Memory B cell (primary cell): Measurements from ENCODE around the gene BAG1.

Experiments
- ATAC-seq: fragments of 150-1000 bp; cut with Tn5 transposase; 2 replicates; pipeline ENCODE4 v1.10.0; 2021; ENCODE audit warnings: low read depth, mild to moderate bottlenecking, moderate library complexity
- DNase-seq, 2 donors: peaks; one replicate each; pipeline ENCODE4 v3.0.0; 2022; ENCODE audit warnings: low spot score in 2 of 2
- H3K27ac Mint-ChIP-seq: one replicate; pipeline ENCODE4 v1.8.0; 2022; ENCODE audit warnings: mild to moderate bottlenecking, moderate library complexity, mixed read lengths
- H3K27me3 Mint-ChIP-seq: one replicate; pipeline ENCODE4 v1.8.0; 2022; ENCODE audit warnings: mixed read lengths
- H3K36me3 Mint-ChIP-seq: one replicate; pipeline ENCODE4 v1.8.0; 2022; ENCODE audit warnings: mild to moderate bottlenecking, mixed read lengths
- H3K4me1 Mint-ChIP-seq: one replicate; pipeline ENCODE4 v1.8.0; 2022; ENCODE audit warnings: mixed read lengths
- H3K4me3 Mint-ChIP-seq: one replicate; pipeline ENCODE4 v1.8.0; 2022; ENCODE audit warnings: mild to moderate bottlenecking, moderate library complexity, mixed read lengths
- H3K9me3 Mint-ChIP-seq: one replicate; pipeline ENCODE4 v1.8.0; 2022; ENCODE audit warnings: mixed read lengths

Gene BAG1

DNA sequence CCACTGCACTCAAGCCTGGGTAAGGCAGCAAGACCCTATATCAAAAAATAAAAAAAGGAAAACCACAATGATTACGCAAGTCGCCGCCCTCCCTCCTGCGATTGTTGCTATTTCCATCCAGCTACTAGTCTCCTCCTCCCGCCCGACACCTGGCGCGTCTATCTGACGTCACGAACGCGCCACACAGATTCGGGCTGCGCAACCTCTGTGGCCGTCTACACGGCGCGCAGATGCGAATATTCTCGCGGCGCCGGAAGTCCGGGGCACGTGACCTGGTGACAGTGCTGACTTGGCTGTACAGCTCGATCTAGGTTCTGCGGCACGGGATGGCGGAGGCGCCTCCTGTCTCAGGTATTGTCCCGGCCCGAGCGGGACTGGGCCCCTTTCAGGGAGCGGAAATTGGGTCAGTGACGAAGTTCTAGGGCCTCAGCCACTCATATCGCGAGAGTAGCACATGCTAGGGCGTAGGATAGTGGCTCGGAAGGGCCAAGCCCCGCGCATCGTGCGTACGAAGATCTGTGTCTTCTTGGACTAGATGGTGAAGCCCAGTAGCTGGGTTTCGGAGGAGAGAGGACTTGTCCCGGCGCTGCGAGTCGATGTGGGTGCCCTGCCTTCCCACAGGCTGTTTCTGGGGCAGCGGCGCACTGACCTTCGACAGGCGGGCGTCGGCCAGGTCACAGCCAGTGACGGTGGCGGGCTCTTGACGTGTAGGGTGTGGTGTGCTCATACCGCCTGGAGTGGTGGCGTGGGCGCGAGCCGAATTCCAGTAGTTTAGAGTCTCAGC lies 25.9 kb upstream of the BAG1 start, which contains the start of gene NFX1:
NFX1 (plus strand) TSS at position 270 of the 784 bp plus-strand sequence; CDS start at position 327, 57 bp downstream.
- ATAC-seq: peak; percentile 82
- H3K9me3 Mint-ChIP-seq: no peaks in the 10 kb centered on the region
- peaks cover 20% of the 10 kb centered on the region for H3K36me3 Mint-ChIP-seq
- no peaks in the 10 kb centered on the region for H3K27me3 Mint-ChIP-seq
- H3K4me3 Mint-ChIP-seq: peak within 1 kb of the TSS; percentile 97
- H3K27ac Mint-ChIP-seq: peak within 1 kb of the TSS; percentile 99
- H3K4me1 Mint-ChIP-seq: peaks cover 29% of the 10 kb centered on the region
- peak; percentile 95 to 96 for DNase-seq

DNA sequence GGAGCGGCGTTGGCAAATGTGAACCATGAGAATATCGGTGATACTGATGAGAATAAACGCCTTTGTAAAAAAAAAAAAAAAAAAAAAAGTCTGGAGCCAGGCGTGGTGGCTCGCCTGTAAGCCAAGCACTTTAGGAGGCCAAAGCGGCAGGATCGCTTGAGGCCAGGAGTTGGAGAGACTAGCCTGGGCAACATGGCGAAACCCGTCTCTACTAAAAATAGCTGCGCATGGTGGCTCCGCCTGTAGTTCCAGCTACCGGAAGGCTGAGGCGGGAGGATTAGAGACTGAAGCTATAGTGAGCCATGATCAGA lies 25.4 kb upstream of the BAG1 start:
- Mint-ChIP-seq H3K4me1 (peaks cover 26% of the 10 kb centered on the region), H3K27ac (peak overlapping the region; percentile 99), H3K9me3 (no peaks in the 10 kb centered on the region), H3K27me3 (no peaks in the 10 kb centered on the region), H3K4me3 (peak overlapping the region; percentile 97), H3K36me3 (peaks cover 19% of the 10 kb centered on the region)
- no peak for ATAC-seq
- DNase-seq: no peak

DNA sequence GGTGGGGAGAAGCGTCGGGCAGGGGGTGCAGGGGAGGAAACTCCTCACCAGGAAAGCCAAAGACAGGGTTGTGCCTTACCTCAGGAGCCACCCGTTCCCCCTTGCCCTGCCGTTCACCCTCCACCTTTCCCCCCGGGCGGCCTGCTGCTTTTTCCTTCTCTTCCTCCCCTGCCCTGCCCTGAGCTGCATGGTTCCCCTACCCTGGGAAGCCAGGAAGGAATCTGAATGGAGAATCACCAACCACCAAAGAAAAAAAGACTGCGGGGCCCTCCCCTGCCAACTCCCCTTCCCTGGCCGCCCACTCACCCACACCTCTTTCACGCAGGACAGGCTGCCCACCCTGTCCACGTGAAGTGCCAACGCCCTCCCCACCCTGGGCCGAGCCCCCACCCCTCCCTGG lies 25.0 kb upstream of the BAG1 start:
- no peaks in the 10 kb centered on the region for H3K27me3 Mint-ChIP-seq

DNA sequence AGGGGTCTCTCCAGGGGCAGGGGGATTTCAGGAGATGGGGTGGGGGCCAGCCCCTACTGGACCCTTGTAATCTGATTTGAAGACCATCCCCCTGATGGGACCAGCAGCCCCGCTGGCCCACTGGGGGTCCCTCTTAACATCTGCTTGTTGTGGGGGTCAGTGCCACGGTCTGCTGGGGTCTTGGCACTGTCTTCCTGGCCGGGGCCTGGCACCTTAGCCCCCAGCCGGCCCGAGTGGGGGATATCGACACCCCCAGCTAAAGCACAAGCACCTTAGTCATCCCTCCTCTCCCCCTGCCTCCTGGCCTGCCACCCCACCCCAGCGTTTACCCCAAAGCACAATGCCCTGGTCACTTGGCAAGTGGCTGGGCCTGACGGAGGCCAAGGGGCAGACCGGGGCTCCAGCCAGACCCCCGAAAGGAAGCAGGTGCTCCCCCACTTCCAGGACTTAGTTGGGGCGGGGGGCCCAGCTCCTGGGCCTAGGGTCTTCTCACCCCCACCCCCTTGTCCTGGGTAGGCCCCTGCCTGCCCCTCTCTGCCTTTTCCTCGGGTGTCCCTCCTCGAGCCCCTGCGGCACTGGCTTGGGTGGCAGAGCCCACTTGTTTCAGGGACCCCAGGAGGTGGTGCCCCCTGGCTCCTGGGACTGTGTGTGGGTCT lies 24.4 kb upstream of the BAG1 start:
- Mint-ChIP-seq H3K4me3 (no peak overlapping the region), H3K36me3 (peaks cover 14% of the 10 kb centered on the region), H3K27me3 (no peaks in the 10 kb centered on the region), H3K27ac (peak overlapping the region; percentile 99), H3K9me3 (no peaks in the 10 kb centered on the region), H3K4me1 (peaks cover 20% of the 10 kb centered on the region)
- DNase-seq: no peak
- ATAC-seq: no peak

More for the DNA sequence above, 25.0 kb upstream of the BAG1 start:
- Mint-ChIP-seq H3K9me3 (no peaks in the 10 kb centered on the region), H3K4me1 (peaks cover 22% of the 10 kb centered on the region), H3K4me3 (peak overlapping the region; percentile 97), H3K36me3 (peaks cover 15% of the 10 kb centered on the region), H3K27ac (peak overlapping the region; percentile 99)
- ATAC-seq: no peak
- DNase-seq: peak in 1 of 2 donors; percentile 25

DNA sequence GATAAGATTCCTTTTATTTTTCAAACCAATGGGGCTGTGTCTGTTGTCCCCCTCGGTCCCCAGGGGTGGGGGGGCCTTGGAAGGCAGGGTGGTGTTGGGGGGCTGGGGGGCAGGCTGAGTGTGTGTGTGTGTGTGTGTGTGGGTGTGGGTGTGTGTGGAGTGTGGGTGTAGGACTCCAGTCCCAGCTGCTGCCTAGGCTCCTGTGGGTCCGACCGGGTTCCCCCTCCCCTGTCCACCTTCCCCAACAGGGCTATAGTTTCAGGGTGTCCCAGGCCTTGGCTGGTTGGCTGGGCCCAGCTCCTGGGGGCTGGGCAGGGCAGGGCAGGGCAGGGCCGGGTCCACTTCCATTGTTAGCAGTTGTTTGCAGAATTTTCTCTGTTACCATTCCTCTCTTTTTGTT lies 23.7 kb upstream of the BAG1 start:
- Mint-ChIP-seq H3K27me3 (no peaks in the 10 kb centered on the region), H3K36me3 (peaks cover 12% of the 10 kb centered on the region), H3K4me3 (no peak overlapping the region), H3K27ac (no peak overlapping the region), H3K4me1 (peaks cover 17% of the 10 kb centered on the region), H3K9me3 (no peaks in the 10 kb centered on the region)
- DNase-seq: no peak
- ATAC-seq: no peak

DNA sequence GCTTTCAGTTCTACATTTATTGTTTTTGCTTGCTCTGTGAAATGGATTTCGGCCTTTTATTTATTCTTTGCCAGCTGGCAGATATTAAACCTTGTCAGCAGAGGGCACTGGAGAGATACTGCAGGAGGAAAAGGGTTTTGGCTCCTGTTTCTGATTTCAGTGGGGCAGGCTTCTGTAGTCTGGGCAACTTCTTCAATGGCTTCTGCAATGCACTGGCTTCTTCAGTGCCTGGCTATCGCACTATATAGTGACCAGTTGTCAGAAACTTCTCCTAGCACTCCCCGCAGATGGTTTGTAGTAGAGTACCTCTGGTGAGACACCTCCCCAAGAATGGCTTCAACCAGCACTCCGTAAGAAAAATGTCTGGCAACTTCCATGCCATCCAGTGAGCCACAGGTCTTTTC lies 22.6 kb upstream of the BAG1 start:
- no peaks in the 10 kb centered on the region for H3K27me3 Mint-ChIP-seq
- ATAC-seq (no peak), DNase-seq (peak; percentile 54 to 68)
- H3K4me3 Mint-ChIP-seq: no peak overlapping the region
- H3K9me3 Mint-ChIP-seq: no peaks in the 10 kb centered on the region
- peak overlapping the region; percentile 69 for H3K27ac Mint-ChIP-seq
- H3K4me1 Mint-ChIP-seq: peaks cover 8% of the 10 kb centered on the region
- peaks cover 8% of the 10 kb centered on the region for H3K36me3 Mint-ChIP-seq

DNA sequence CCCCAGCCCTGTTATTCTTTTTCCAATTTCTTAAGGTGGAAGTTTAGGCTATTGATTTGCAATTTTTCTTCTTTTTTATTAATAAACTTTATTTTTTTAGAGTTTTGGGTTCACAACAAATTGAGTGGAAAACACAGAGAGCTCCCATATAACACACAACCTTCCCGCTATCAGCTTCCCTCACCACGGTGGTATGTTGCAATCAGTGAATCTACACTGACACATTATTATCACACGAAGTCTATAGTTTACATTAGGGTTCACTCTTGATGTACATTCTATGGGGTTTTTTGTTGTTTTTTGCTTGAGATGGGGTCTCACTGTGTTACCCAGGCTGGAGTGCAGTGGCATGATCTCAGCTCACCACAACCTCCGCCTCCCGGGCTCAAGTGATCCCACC lies 21.0 kb upstream of the BAG1 start:
- DNase-seq (no peak), ATAC-seq (no peak)
- no peak overlapping the region for H3K4me3 Mint-ChIP-seq
- H3K4me1 Mint-ChIP-seq: peaks cover 2% of the 10 kb centered on the region
- H3K27ac Mint-ChIP-seq: no peak overlapping the region
- H3K9me3 Mint-ChIP-seq: no peaks in the 10 kb centered on the region
- peaks cover 7% of the 10 kb centered on the region for H3K36me3 Mint-ChIP-seq
- H3K27me3 Mint-ChIP-seq: no peaks in the 10 kb centered on the region

DNA sequence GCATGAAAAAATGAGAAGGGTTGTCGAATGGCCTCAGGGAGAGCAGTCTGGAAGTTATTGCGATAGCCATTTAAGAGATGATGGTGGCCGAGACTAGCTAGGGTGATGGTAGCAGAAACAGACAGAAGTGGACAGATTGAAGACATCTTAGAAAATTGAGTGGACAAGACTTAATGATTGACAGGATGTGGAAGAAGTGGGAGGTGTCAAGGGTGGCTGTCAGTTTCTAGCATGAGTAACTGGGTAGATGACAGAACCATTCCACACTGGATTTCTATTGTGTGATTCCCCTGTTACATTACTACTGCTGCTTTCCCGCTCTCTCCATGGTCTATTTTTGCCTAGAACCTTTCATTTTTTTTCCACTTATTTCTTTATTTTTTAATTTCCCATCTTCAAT lies 13.0 kb upstream of the BAG1 start:
- Mint-ChIP-seq H3K4me1 (peaks cover 2% of the 10 kb centered on the region), H3K27me3 (no peaks in the 10 kb centered on the region), H3K27ac (no peak overlapping the region), H3K9me3 (no peaks in the 10 kb centered on the region), H3K36me3 (peaks cover 24% of the 10 kb centered on the region), H3K4me3 (no peak overlapping the region)
- ATAC-seq (no peak), DNase-seq (no peak)

DNA sequence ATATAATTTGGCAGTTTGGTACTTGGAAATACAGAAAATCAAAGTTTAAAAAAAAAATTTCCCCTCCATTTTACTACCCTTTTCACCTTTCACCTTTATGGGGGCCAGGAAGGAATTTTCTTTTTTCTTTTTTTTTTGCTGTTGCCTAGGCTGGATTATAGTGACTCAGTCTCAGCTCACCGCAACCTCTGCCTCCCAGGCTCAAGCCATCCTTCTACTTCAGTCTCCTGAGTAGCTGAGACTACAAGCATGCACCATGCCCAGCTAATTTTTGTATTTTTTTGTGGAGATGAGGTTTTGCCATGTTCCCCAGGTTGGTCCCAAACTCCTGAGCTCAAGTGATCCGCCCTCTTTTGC lies 9.4 kb upstream of the BAG1 start:
- no peak for ATAC-seq
- Mint-ChIP-seq H3K4me1 (peaks cover 2% of the 10 kb centered on the region), H3K27ac (no peak overlapping the region), H3K36me3 (peaks cover 33% of the 10 kb centered on the region), H3K9me3 (no peaks in the 10 kb centered on the region), H3K4me3 (no peak overlapping the region), H3K27me3 (no peaks in the 10 kb centered on the region)
- no peak for DNase-seq

DNA sequence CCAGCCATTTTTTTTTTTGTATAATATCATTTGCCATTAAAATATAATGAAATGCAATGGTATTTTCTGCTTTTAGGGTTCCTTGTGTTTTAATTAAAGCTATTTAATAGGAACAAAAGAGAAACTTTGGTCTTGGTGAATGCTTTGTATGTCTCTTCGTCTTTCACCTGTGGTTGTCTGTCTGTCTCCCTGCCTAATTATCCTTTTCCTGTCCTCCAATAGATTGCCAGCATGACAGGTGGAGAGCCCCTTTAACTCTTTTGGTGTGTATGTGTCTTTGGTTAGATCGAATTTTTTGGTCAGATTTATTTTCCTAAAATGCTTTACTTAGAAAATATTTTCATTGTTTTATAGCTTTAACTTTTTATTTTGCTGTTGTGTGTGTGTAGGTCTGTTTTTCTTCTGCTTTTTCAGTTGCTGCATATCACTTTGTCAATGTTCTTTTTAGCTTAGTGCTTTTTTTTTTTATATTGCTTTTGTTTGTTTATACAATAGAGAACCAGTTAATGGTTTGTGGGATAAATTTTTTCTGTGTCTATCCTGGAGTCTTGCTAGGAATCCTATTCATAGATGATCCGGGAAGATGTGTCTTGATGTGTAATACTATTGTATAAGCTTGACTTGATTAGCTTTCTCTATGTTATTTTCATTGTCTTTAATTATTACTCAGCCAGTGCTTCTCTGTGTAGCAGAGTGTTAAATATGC lies 8.9 kb upstream of the BAG1 start:
- ATAC-seq (no peak), DNase-seq (no peak)
- no peaks in the 10 kb centered on the region for H3K9me3 Mint-ChIP-seq
- H3K4me1 Mint-ChIP-seq: peaks cover 2% of the 10 kb centered on the region
- H3K27me3 Mint-ChIP-seq: no peaks in the 10 kb centered on the region
- no peak overlapping the region for H3K27ac Mint-ChIP-seq
- no peak overlapping the region for H3K4me3 Mint-ChIP-seq
- H3K36me3 Mint-ChIP-seq: peaks cover 33% of the 10 kb centered on the region

DNA sequence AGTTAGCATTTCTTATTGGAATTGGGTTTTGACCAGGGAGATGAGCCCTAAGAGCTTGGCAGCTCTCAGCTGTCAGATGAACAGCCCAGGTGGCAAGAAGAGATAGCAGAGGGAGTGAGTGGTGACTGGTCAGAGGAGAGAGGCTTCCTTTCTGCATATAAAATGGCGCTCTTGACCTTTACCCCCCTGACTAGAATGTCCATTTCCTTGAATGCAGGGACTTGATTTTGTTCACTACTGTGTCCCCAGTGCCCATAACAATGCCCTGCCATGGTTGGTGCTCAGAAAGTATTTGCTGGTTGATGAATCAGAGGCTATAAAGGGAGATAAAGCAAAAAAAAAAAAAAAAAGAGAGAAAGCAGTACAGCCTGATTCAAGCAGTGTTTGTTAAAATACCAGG lies 7.6 kb upstream of the BAG1 start:
- Mint-ChIP-seq H3K4me3 (no peak overlapping the region), H3K4me1 (peaks cover 7% of the 10 kb centered on the region), H3K27ac (no peak overlapping the region), H3K36me3 (peaks cover 28% of the 10 kb centered on the region), H3K9me3 (no peaks in the 10 kb centered on the region), H3K27me3 (no peaks in the 10 kb centered on the region)
- no peak for DNase-seq
- no peak for ATAC-seq

DNA sequence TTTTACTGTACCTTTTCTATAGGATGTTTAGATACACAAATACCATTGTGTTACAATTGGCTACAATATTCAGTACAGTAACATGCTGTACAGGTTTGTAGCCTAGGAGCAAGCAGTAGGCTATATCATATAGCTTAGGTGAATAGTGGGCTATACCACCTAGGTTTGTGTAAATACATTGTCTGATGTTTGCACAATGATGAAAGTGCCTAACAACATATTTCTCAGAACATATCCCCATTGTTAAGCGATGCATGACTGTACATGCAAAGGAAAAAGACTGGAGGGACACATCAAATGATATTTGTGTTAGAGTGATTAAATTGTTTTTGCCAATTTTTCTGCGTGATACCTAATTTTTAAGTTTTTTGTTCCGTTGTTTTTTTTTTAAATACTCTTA lies 5.6 kb upstream of the BAG1 start:
- Mint-ChIP-seq H3K36me3 (peaks cover 26% of the 10 kb centered on the region), H3K27me3 (no peaks in the 10 kb centered on the region), H3K4me3 (no peak overlapping the region), H3K4me1 (peaks cover 19% of the 10 kb centered on the region), H3K9me3 (no peaks in the 10 kb centered on the region), H3K27ac (no peak overlapping the region)
- DNase-seq (no peak), ATAC-seq (no peak)

DNA sequence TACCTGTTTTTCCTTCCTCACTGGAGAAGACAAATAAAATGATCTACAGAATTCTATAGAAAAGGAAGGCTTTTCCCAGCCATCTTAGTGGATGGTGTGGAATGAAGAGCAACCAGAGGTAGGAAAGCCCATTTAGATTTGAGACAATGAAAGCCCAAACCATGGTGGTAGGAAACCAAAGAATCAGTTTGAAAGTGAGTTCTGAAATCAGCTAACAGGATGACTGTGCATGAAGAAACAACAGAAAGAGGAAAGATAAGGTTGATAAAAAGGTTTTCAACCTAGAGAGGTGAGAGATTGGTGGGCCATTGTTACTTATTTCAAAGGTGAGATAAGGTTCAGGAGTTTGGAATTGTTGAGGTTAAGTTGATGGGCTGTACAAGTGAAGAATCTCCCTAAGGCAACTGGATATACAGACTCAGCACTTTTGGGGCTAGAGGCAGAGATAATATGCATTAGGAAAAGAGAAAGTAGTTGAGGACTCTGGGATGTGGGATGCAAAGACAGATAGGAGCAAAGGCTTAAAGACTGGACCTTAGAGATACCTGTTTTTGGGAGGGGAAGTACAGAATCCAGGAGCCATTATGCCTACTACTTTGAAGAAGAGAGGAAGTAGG lies 2.8 kb upstream of the BAG1 start:
- ATAC-seq (no peak), DNase-seq (no peak)
- Mint-ChIP-seq H3K36me3 (peaks cover 22% of the 10 kb centered on the region), H3K27me3 (no peaks in the 10 kb centered on the region), H3K9me3 (no peaks in the 10 kb centered on the region), H3K4me1 (peaks cover 30% of the 10 kb centered on the region), H3K4me3 (no peak overlapping the region), H3K27ac (peak overlapping the region; percentile 33)

DNA sequence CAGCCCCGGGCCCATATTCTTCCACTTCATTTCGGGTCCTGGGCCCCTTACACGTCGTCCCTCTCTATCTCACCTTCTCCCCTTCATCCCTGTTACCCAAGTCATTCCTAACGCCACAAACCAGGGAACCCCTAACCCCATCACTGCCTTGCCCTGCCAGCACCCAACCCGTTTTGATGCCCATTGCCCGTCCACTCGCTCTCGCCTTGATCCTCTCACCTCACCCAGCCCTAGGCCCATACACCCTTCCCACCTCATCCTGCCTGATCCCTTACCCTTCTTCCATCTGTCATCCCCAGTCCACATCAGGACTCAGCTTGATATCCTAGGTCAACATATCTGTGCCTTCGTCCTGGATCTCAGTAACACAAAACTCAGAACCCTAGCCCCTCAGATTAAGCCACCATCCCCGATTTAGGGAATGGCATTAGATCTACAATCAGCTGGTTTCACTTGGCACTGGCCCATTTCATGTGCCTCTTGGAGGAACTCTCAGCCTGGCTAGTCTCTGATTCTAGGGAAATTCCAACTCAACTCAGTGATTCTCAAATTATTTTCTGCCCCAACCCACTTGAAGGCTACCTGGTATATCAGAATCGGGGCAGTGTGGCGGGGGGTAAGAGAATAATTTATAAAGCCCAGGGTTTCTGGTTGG lies 830 bp upstream of the BAG1 start:
- Mint-ChIP-seq H3K4me3 (peak overlapping the region; percentile 93), H3K9me3 (no peaks in the 10 kb centered on the region), H3K36me3 (peaks cover 12% of the 10 kb centered on the region), H3K4me1 (peaks cover 30% of the 10 kb centered on the region), H3K27ac (peak overlapping the region; percentile 98), H3K27me3 (no peaks in the 10 kb centered on the region)
- DNase-seq: peak in 1 of 2 donors; percentile 18
- ATAC-seq: no peak
